GM21367 (cell line): ENCODE results near the gene POLR1H.
A peak's percentile ranks its signal among the peaks of the same experiment; 100 is the strongest.

Source experiments
- ATAC-seq: cut with Tn5 transposase; IDR thresholded peaks from one replicate; pipeline ENCODE4 v1.9.1; 2021; ENCODE audit not compliant: unreplicated experiment

Gene POLR1H

GRCh38 chr6:30093951-30094661 is 33.0 kb downstream of the POLR1H start:
- ATAC-seq, result no peak

- ATAC-seq, result no peak
Measured at GRCh38 chr6:30096829-30097228, 35.8 kb downstream of the POLR1H start.

GRCh38 chr6:30097902-30098768 is 37.1 kb downstream of the POLR1H start:
- no peak for ATAC-seq

- no peak for ATAC-seq
Measured at GRCh38 chr6:30100154-30100553, 39.1 kb downstream of the POLR1H start.

- no peak for ATAC-seq
Measured at GRCh38 chr6:30100585-30101443, 39.7 kb downstream of the POLR1H start.

GRCh38 chr6:30101444-30102413 is 40.7 kb downstream of the POLR1H start:
- ATAC-seq, result no peak

GRCh38 chr6:30102414-30102969 is 41.4 kb downstream of the POLR1H start:
- ATAC-seq, result no peak

GRCh38 chr6:30102970-30103871 is 42.2 kb downstream of the POLR1H start:
- peak; percentile 53 for ATAC-seq

- no peak for ATAC-seq
Measured at GRCh38 chr6:30103872-30104179, 42.8 kb downstream of the POLR1H start.

GRCh38 chr6:30104661-30105060 is 43.6 kb downstream of the POLR1H start:
- ATAC-seq, result no peak

- ATAC-seq, result no peak
Measured at GRCh38 chr6:30111266-30111856, 50.3 kb downstream of the POLR1H start.

- no peak for ATAC-seq
Measured at GRCh38 chr6:30112402-30112994, 51.4 kb downstream of the POLR1H start.

GRCh38 chr6:30113003-30113759 is 52.1 kb downstream of the POLR1H start, which contains the start of gene TRIM31:
TSS of gene TRIM31 (minus strand) at chr6:30113090. CDS start at chr6:30112805, 285 bp downstream.
- ATAC-seq, result no peak

GRCh38 chr6:30113841-30114240 is 52.8 kb downstream of the POLR1H start:
- ATAC-seq, result no peak
